Esophagus (tissue), 2 donors: ENCODE measurements around the gene DFFB. TPM values are rescaled to one million over a fixed set of nuclear protein-coding genes. Genes with fewer than 3 reads are reported as not detected.

Experiments used
- polyA plus RNA-seq, 2 donors: library from polyadenylated mRNA; stranded (reverse); fragments of 200-250 nt; gene quantifications; one replicate each; pipeline ENCODE4 v1.2.3, GENCODE V29; 2013
- donor health status: healthy with polysubstance abuse.
- donor health status: Bipolar disorder and iron deficiency.

The DFFB gene
- polyA plus RNA-seq, 2 donors: 1.9 to 2.3 TPM

Other genes starting within 250 kb of the DFFB start
- 10 to 100 TPM; 11.8 to 23.7 TPM for gene MEGF6, start 246.0 kb upstream of the DFFB start, polyA plus RNA-seq
- gene TPRG1L, start 232.5 kb upstream of the DFFB start, polyA plus RNA-seq: 10 to 100 TPM; 20.1 to 32.8 TPM
- gene WRAP73, start 207.4 kb upstream of the DFFB start, polyA plus RNA-seq: 10 to 100 TPM; 13.6 to 16.4 TPM
- 1 to 10 TPM; 3.5 to 6.0 TPM for gene TP73, start 205.0 kb upstream of the DFFB start, polyA plus RNA-seq
- not detected for gene CCDC27, start 105.0 kb upstream of the DFFB start, polyA plus RNA-seq
- gene SMIM1, start 84.7 kb upstream of the DFFB start, polyA plus RNA-seq: 1 to 10 TPM; 1.1 to 1.9 TPM
- gene LRRC47, start 61.0 kb upstream of the DFFB start, polyA plus RNA-seq: 10 to 100 TPM; 10.4 to 17.8 TPM
- 1 to 10 TPM; 6.6 to 7.0 TPM for gene CEP104, start 265 bp upstream of the DFFB start, polyA plus RNA-seq
- 10 to 100 TPM; 10.7 to 11.6 TPM for gene C1orf174, start 42.8 kb downstream of the DFFB start, polyA plus RNA-seq